CD4-positive, alpha-beta memory T cell (primary cell): ENCODE results near the gene ISG20. TPM values are rescaled to one million over a fixed set of nuclear protein-coding genes. Genes with fewer than 3 reads are reported as not detected.

ENCODE experiments used
- CTCF ChIA-PET: fragments of 350-600 bp; sonication (Branson Sonifier 250); formaldehyde crosslinking; loops from one replicate; lab custom pipeline; 2021; ENCODE audit warnings: inconsistent platforms; ENCODE audit not compliant: partially characterized antibody; lab: Charles Lee
- POLR2A ChIA-PET: fragments of 350-600 bp; sonication (Branson Sonifier 250); formaldehyde crosslinking; loops from one replicate; lab custom pipeline; 2021; ENCODE audit not compliant: partially characterized antibody; lab: Charles Lee
- DNase-seq, 5 donors: peaks; one replicate each; pipeline versions ENCODE4 v3.0.0 to v3.0.0-alpha.2; 2020 to 2022; ENCODE audit warnings: mixed read lengths in 1 of 5
- H3K27ac ChIP-seq: one replicate; pipeline ENCODE4 v1.7.0; 2013; ENCODE audit warnings: low read depth, low read length
- H3K27me3 ChIP-seq: 2 replicates; pipeline ENCODE4 v1.7.0; 2013; ENCODE audit warnings: mild to moderate bottlenecking, low read length, moderate library complexity; ENCODE audit not compliant: insufficient read depth
- H3K36me3 ChIP-seq: 2 replicates; pipeline ENCODE4 v1.7.0; 2013; ENCODE audit warnings: mild to moderate bottlenecking, low read length, moderate library complexity; ENCODE audit not compliant: insufficient read depth
- H3K4me1 ChIP-seq: 2 replicates; pipeline ENCODE4 v1.7.0; 2013; ENCODE audit warnings: mild to moderate bottlenecking, low read length, moderate library complexity; ENCODE audit not compliant: insufficient read depth
- H3K4me3 ChIP-seq, 2 donors: one replicate each; pipeline ENCODE4 v1.7.0; 2013; ENCODE audit warnings: low read length in 2 of 2, mild to moderate bottlenecking in 1 of 2
- H3K9me3 ChIP-seq, 2 donors: one replicate each; pipeline ENCODE4 v1.7.0; 2013; ENCODE audit warnings: low read length in 2 of 2, control low read depth in 1 of 2; ENCODE audit not compliant: control insufficient read depth in 1 of 2
- H3K27ac Mint-ChIP-seq, 7 donors: one replicate each; pipeline ENCODE4 v1.8.0; 2020 to 2021; ENCODE audit warnings: mixed read lengths in 7 of 7, mild to moderate bottlenecking in 6 of 7, inconsistent platforms in 3 of 7, moderate library complexity in 3 of 7
- H3K27me3 Mint-ChIP-seq, 2 donors: one replicate each; pipeline ENCODE4 v1.8.0; 2020 to 2021; ENCODE audit warnings: mixed read lengths in 2 of 2
- H3K36me3 Mint-ChIP-seq, 2 donors: one replicate each; pipeline ENCODE4 v1.8.0; 2020 to 2021; ENCODE audit warnings: mixed read lengths in 2 of 2, inconsistent platforms in 1 of 2, mild to moderate bottlenecking in 1 of 2
- H3K4me1 Mint-ChIP-seq, 4 donors: one replicate each; pipeline ENCODE4 v1.8.0; 2020 to 2021; ENCODE audit warnings: mixed read lengths in 4 of 4, mild to moderate bottlenecking in 1 of 4
- H3K4me3 Mint-ChIP-seq, 8 donors: one replicate each; pipeline ENCODE4 v1.8.0; 2020 to 2021; ENCODE audit warnings: mixed read lengths in 8 of 8, mild to moderate bottlenecking in 7 of 8, moderate library complexity in 6 of 8, inconsistent platforms in 3 of 8
- H3K9me3 Mint-ChIP-seq, 8 donors: one replicate each; pipeline ENCODE4 v1.8.0; 2020 to 2021; ENCODE audit warnings: mixed read lengths in 8 of 8, mild to moderate bottlenecking in 5 of 8, inconsistent platforms in 3 of 8, moderate library complexity in 1 of 8
- intact Hi-C: fragments of 100-400 bp; cut with micrococcal nuclease; formaldehyde crosslinking; loops from one replicate; pipeline ENCODE4 v1.15.1; 2023
- polyA plus RNA-seq, 2 donors: library from polyadenylated mRNA; unstranded; fragments of 300-500 nt; fragmentation: Illumina TruSeq; gene quantifications; one replicate each; pipeline ENCODE4 v1.2.3, GENCODE V29; 2021
- total RNA-seq, 2 experiments: library from RNA; stranded (reverse); gene quantifications; one replicate each; pipeline ENCODE4 v1.2.3, GENCODE V29; 2021

ISG20 gene
- total and polyA plus RNA-seq, 4 experiments from 2014 or later: 144 to 667 (median 323) TPM

DNA sequence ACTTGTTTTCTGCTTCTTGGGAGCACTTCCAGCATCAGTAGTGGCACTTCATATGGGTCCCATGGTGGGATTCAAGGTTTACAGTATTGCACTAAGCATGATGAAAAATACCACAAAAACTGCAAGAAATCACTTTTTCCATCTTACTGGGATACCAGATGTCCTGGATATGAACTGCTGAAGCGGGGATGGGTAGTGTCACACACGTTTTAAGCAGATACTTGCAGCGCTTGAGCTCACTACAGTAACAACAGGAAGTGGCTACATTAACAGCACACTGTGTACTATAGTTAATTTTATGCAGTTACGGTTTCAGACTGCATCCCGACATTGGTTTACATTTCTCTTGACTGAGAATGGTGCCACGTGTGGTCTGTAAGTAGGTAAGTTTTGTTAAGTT, 3.5 kb upstream of the ISG20 start:
- DNase-seq: peak; percentile 77 to 84 (median 79)
- Mint-ChIP-seq H3K36me3 (peaks cover 48 to 49% of the 10 kb centered on the region in 2 donors), H3K27me3 (no peaks in the 10 kb centered on the region), H3K4me1 (peaks cover 59 to 96% (median 82%) of the 10 kb centered on the region in 4 donors), H3K27ac (peak overlapping the region; percentile 89 to 100 (median 99)), H3K4me3 (peak overlapping the region; percentile 88 to 98 (median 95)), H3K9me3 (peaks cover 0 to 3% (median 0%) of the 10 kb centered on the region in 8 donors)
- ChIA-PET CTCF (interaction anchor here (1.0 to 3.2 kb wide), 6 partner anchors 10 to 270 kb away, joined by 3 to 60 read pairs (median 8); partner anchors contain the start of gene AEN), POLR2A (interaction anchor here (1.0 to 3.1 kb wide), 11 partner anchors 10 to 699 kb away, joined by 3 to 45 read pairs (median 4); partner anchors contain the start of genes AEN, HAPLN3, MRPL46 and MRPS11)
- Histone ChIP-seq H3K4me1 (peaks cover 96% of the 10 kb centered on the region), H3K36me3 (peaks cover 13% of the 10 kb centered on the region), H3K27ac (peak overlapping the region; percentile 100), H3K9me3 (no peaks in the 10 kb centered on the region), H3K4me3 (peak overlapping the region; percentile 62 to 75), H3K27me3 (no peaks in the 10 kb centered on the region)
- intact Hi-C loops: no loop called here

DNA sequence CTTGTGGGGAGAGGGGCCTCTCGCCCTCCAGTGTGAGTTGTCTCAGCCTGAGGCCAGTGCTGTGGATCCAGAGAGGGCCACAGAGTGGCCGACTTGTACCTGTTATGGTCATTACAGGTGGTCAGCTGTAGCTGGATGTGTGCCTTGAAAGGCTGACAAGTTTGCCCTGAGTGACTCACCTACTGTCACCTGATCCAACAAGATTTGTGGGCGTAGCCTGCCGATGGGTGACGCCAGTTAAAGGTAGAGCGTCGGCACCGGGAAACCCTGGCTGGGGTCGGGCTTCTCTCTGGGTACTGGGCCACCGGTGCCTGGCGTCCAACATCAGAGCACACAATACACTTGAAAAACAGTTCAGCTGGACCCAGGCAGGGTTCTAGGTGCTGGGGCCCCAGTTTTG, 2.8 kb upstream of the ISG20 start:
- H3K27me3 Mint-ChIP-seq: no peaks in the 10 kb centered on the region
- peaks cover 44 to 45% of the 10 kb centered on the region in 2 donors for H3K36me3 Mint-ChIP-seq
- Histone ChIP-seq H3K4me3 (peak overlapping the region; percentile 62 to 75), H3K9me3 (no peaks in the 10 kb centered on the region), H3K36me3 (peaks cover 9% of the 10 kb centered on the region), H3K4me1 (peaks cover 96% of the 10 kb centered on the region), H3K27me3 (no peaks in the 10 kb centered on the region), H3K27ac (peak overlapping the region; percentile 100)
- H3K27ac Mint-ChIP-seq: peak overlapping the region; percentile 89 to 100 (median 99)
- ChIA-PET CTCF (interaction anchor here (1.0 to 3.2 kb wide), 6 partner anchors 11 to 269 kb away, joined by 3 to 60 read pairs (median 8); partner anchors contain the start of gene AEN), POLR2A (interaction anchor here (0.5 to 3.1 kb wide), 10 partner anchors 10 to 699 kb away, joined by 3 to 45 read pairs (median 4); partner anchors contain the start of genes AEN, HAPLN3, MRPL46 and MRPS11)
- peak overlapping the region; percentile 88 to 98 (median 95) for H3K4me3 Mint-ChIP-seq
- DNase-seq: peak; percentile 81 to 92 (median 86)
- peaks cover 57 to 93% (median 80%) of the 10 kb centered on the region in 4 donors for H3K4me1 Mint-ChIP-seq
- intact Hi-C loops: no loop called here
- peaks cover 0 to 3% (median 0%) of the 10 kb centered on the region in 8 donors for H3K9me3 Mint-ChIP-seq

DNA sequence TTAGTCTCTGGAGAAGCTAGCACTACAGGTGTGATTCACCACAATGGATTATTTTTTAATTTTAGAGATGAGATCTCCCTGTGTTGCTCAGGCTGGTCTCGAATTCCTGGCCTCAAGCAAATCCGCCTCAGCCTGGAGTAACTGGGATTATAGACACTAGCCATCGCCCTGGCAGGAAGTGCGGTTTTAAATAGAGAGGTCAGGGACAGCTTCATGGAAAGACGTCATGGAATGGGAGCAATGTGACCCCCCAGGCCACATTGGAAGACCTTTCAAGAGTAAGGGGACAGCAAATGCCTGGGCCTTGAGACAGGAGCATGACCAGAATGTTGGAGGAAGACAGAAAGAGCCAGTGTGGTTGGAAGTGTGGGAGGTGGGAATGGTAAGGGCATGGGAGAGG, 2.2 kb upstream of the ISG20 start:
- peak overlapping the region; percentile 100 for H3K27ac ChIP-seq
- no peaks in the 10 kb centered on the region for H3K27me3 ChIP-seq
- Mint-ChIP-seq H3K36me3 (peaks cover 38 to 40% of the 10 kb centered on the region in 2 donors), H3K27me3 (no peaks in the 10 kb centered on the region), H3K27ac (peak overlapping the region; percentile 89 to 100 (median 99)), H3K4me3 (peak overlapping the region; percentile 88 to 98 (median 95)), H3K9me3 (peaks cover 0 to 3% (median 0%) of the 10 kb centered on the region in 8 donors), H3K4me1 (peaks cover 59 to 92% (median 77%) of the 10 kb centered on the region in 4 donors)
- H3K4me3 ChIP-seq: peak overlapping the region; percentile 62 to 75
- intact Hi-C loops: no loop called here
- POLR2A ChIA-PET: interaction anchor here (0.7 to 3.1 kb wide), 7 partner anchors 9 to 268 kb away, joined by 3 to 45 read pairs (median 7); partner anchors contain the start of genes AEN, HAPLN3, MRPL46 and MRPS11
- no peak for DNase-seq
- no peaks in the 10 kb centered on the region for H3K9me3 ChIP-seq
- CTCF ChIA-PET: interaction anchor here (2.1 to 3.2 kb wide), 3 partner anchors 11 to 27 kb away, joined by 12 to 60 read pairs (median 19); partner anchors contain the start of gene AEN
- peaks cover 96% of the 10 kb centered on the region for H3K4me1 ChIP-seq
- H3K36me3 ChIP-seq: peaks cover 6% of the 10 kb centered on the region

DNA sequence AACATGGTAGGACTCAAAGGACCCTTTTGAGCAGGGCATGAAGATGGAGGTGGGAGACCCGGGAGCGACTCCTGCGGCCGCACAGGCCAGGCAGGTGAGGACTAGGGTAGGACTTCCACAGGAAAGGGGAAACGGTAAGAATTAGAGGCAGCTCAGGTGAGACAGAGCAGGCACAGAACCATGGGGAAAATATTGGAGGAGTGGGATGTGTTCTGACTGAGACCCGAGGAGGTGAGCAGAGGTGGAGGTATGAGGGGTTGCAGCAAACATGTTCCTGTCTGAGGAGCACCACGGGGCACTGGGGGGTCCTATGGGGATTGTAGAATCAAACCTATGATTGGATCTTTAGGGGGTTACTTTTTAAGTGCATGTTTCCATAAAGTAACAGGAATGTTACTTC, 1.4 kb upstream of the ISG20 start:
- Mint-ChIP-seq H3K27ac (peak overlapping the region; percentile 89 to 100 (median 99)), H3K9me3 (peaks cover 0 to 3% (median 0%) of the 10 kb centered on the region in 8 donors), H3K4me1 (peaks cover 60 to 90% (median 76%) of the 10 kb centered on the region in 4 donors), H3K27me3 (no peaks in the 10 kb centered on the region), H3K36me3 (peaks cover 36 to 38% of the 10 kb centered on the region in 2 donors), H3K4me3 (peak overlapping the region; percentile 88 to 98 (median 95))
- DNase-seq: no peak
- peak overlapping the region; percentile 100 for H3K27ac ChIP-seq
- ChIA-PET POLR2A (interaction anchor here (1.6 to 3.1 kb wide), 5 partner anchors 11 to 697 kb away, joined by 5 to 45 read pairs (median 18); partner anchors contain the start of genes AEN, MRPL46, MRPS11 and POLG), CTCF (no interaction called here)
- H3K4me1 ChIP-seq: peaks cover 96% of the 10 kb centered on the region
- H3K9me3 ChIP-seq: no peaks in the 10 kb centered on the region
- peaks cover 9% of the 10 kb centered on the region for H3K36me3 ChIP-seq
- H3K27me3 ChIP-seq: no peaks in the 10 kb centered on the region
- intact Hi-C loops: no loop called here
- peak overlapping the region in 1 of 2 donors; percentile 75 for H3K4me3 ChIP-seq

DNA sequence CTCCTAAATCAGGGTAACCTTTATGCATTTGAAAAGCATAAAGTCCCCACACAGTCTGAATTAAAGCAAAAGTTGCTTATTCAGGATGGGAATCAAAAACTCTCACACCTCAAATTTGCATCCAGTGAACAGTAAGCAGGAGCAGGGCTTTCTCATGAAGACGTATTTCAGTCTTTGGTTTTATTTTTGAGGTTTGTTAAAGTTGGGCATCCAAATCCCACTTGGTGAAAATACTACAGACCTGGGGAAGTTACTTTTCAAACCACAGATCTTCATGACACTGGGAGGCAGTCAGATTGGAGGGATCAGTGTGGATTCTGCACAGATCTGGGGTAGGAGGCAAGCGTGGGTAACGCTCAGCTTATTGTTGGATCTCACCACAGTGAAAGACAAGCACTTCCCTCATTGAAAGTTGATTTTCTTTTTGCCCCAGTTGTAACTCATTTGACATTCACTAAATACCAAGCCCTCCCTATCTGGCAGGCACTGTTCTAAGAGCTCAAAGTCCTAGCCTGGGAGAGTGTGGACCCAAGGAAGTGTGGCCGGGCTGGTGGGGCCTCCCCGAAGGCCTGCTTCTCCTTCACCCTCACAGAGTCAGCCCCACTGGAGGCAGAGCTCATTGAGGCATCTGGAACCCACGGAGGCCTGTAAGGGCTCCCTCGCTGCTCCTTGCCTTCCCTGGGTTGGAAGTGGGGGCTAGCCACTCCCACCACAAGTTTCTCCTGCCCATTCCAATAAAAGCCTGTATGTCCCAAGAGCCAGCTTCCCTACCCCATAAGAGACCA, 783 bp upstream of the ISG20 start:
- Histone ChIP-seq H3K27ac (peak overlapping the region; percentile 100), H3K4me3 (peak overlapping the region; percentile 4 to 37), H3K27me3 (no peaks in the 10 kb centered on the region), H3K4me1 (peaks cover 96% of the 10 kb centered on the region), H3K9me3 (no peaks in the 10 kb centered on the region), H3K36me3 (peaks cover 11% of the 10 kb centered on the region)
- peak overlapping the region; percentile 89 to 100 (median 99) for H3K27ac Mint-ChIP-seq
- ChIA-PET CTCF (interaction anchor here (1.0 to 1.8 kb wide), 9 partner anchors 7 to 392 kb away, joined by 3 to 24 read pairs (median 4); partner anchors contain the start of gene AEN), POLR2A (interaction anchor here (0.9 to 1.9 kb wide), 8 partner anchors 27 to 697 kb away, joined by 3 to 18 read pairs (median 4); partner anchors contain the start of genes HAPLN3, MRPL46, MRPS11 and POLG)
- H3K4me1 Mint-ChIP-seq: peaks cover 58 to 88% (median 75%) of the 10 kb centered on the region in 4 donors
- H3K27me3 Mint-ChIP-seq: no peaks in the 10 kb centered on the region
- H3K36me3 Mint-ChIP-seq: peaks cover 34% of the 10 kb centered on the region in 2 donors
- peaks cover 0 to 3% (median 0%) of the 10 kb centered on the region in 8 donors for H3K9me3 Mint-ChIP-seq
- intact Hi-C loops: loop anchor here (1.0 kb wide), 6 partner anchors 11 to 266 kb away; partner anchors contain the start of genes DET1, MRPL46 and MRPS11
- peak overlapping the region; percentile 88 to 98 (median 95) for H3K4me3 Mint-ChIP-seq
- no peak for DNase-seq

DNA sequence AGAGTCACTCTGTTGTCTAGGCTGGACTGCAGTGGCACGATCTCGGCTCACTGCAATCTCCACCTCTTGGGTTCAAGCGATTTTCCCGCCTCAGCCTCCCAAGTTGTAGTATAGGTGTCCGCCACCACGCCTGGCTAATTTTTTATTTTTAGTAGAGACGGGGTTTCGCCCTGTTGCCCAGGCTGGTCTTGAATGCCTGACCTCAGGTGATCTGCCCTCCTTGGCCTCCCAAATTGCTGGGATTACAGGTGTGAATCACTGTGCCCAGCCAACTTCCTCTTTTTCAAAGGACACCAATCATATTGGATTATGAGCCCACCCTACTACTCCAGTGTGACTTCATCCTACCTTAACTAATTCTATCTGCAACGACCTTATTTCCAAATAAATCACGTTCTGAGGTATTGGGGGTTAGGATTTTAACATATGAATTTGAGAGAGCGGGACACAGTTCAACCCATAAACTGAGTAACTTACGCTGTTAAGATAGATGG, 3.2 kb downstream of the ISG20 start:
- Mint-ChIP-seq H3K27me3 (no peaks in the 10 kb centered on the region), H3K9me3 (peaks cover 0 to 2% (median 0%) of the 10 kb centered on the region in 8 donors), H3K36me3 (peaks cover 43 to 52% of the 10 kb centered on the region in 2 donors), H3K4me3 (peak overlapping the region; percentile 15 to 72 (median 52)), H3K27ac (peak overlapping the region; percentile 68 to 92 (median 86)), H3K4me1 (peaks cover 57 to 90% (median 71%) of the 10 kb centered on the region in 4 donors)
- H3K27me3 ChIP-seq: no peaks in the 10 kb centered on the region
- no peak overlapping the region for H3K4me3 ChIP-seq
- no peak for DNase-seq
- H3K36me3 ChIP-seq: peaks cover 32% of the 10 kb centered on the region
- intact Hi-C loops: no loop called here
- POLR2A ChIA-PET: no interaction called here
- CTCF ChIA-PET: interaction anchor here (1.5 kb wide), 1 partner anchor 18 kb away, joined by 3 read pairs; no protein-coding TSS in a partner anchor
- peaks cover 97% of the 10 kb centered on the region for H3K4me1 ChIP-seq
- no peaks in the 10 kb centered on the region for H3K9me3 ChIP-seq
- H3K27ac ChIP-seq: peak overlapping the region; percentile 11
